ENCODE measurements around the gene METTL25.

The METTL25 gene

GRCh38 chr12:82415402-82415801 lies 57.1 kb downstream of the METTL25 start:
- TF ChIP-seq, protein P1, sequence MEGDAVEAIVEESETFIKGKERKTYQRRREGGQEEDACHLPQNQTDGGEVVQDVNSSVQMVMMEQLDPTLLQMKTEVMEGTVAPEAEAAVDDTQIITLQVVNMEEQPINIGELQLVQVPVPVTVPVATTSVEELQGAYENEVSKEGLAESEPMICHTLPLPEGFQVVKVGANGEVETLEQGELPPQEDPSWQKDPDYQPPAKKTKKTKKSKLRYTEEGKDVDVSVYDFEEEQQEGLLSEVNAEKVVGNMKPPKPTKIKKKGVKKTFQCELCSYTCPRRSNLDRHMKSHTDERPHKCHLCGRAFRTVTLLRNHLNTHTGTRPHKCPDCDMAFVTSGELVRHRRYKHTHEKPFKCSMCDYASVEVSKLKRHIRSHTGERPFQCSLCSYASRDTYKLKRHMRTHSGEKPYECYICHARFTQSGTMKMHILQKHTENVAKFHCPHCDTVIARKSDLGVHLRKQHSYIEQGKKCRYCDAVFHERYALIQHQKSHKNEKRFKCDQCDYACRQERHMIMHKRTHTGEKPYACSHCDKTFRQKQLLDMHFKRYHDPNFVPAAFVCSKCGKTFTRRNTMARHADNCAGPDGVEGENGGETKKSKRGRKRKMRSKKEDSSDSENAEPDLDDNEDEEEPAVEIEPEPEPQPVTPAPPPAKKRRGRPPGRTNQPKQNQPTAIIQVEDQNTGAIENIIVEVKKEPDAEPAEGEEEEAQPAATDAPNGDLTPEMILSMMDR (IDR thresholded peaks at IDR 0.05; ENCODE audit: low read depth, low read length) = no peak
- H3K4me3 ChIP-seq (ENCODE audit: low read depth, low read length) = no peak overlapping the region

GRCh38 chr12:82425241-82425640 lies 66.9 kb downstream of the METTL25 start:
- TF ChIP-seq, protein P1 (IDR thresholded peaks at IDR 0.05; ENCODE audit: low read depth, low read length) = no peak
- H3K4me3 ChIP-seq (ENCODE audit: low read depth, low read length) = no peak overlapping the region

DNA sequence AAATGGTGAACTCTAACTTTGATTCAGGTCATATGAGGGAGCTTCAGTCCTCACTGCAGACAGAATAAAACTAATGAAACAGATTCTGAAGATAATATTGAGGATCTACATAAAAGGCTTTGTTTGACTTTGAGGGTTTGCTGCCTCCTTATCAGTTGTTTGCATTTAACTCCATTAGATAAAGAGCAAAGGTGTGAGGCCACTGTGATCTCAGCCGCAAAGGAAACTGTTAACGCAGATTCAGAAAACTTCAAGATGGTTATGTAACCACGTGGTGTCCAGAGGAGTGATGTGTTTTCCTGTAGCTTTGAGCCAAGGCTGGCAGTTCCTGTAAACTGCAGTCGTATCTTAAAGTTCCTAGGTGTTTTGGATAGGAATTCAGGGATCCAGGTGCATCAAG lies 67.8 kb downstream of the METTL25 start:
- H3K4me3 ChIP-seq (ENCODE audit: low read depth, low read length) = no peak overlapping the region
- TF ChIP-seq, protein P1 (IDR thresholded peaks at IDR 0.05; ENCODE audit: low read depth, low read length) = no peak

DNA sequence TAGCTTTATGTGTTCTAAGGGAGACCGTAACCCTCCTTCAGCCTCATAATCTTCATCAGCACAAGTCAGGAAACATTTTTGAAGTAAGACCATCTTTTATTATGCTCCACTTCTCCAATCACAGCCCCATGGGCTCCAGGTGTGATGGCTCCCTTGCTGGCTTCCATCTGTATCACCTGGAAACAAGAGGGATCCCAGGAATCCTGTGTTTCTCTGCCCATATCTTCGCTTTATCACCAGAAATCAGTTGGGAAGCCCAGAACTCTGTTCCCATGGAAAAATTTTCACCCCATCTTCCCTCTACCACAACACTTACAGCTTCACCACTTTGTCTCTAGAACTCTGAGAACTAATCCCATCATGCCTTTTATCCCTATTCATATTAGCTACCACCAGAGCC lies 68.3 kb downstream of the METTL25 start:
- H3K4me3 ChIP-seq (ENCODE audit: low read depth, low read length) = no peak overlapping the region
- TF ChIP-seq, protein P1 (IDR thresholded peaks at IDR 0.05; ENCODE audit: low read depth, low read length) = no peak

DNA sequence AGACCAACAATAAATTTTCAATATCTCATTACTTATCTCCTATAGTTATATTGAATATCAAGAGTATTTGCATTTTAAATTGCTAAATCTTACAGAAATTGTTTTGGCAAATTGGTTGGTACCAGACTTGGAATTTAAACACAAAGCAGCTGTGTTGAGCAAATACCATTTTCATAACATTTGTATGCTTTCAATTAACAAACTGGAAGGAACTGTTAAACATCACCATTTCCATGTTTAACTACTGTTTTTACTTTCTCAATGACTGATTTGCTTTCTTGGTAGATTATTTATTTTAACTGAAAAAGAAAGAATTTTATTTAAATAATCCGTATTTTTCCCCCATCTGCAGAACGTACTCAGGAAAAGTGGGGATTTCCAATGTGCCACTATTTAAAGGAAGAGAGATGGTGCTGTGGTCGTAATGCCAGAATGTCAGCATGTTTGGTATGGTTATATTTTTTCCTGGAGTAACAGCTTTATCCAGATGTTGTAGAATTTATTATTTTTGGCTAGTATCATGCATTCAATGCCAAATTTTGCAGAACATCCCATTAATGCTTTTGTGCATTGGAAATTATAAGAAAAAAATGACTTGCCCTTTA lies 72.3 kb downstream of the METTL25 start:
- no peak overlapping the region for H3K4me3 ChIP-seq (ENCODE audit: low read depth, low read length)
- TF ChIP-seq, protein P1 (IDR thresholded peaks at IDR 0.05; ENCODE audit: low read depth, low read length) = no peak

DNA sequence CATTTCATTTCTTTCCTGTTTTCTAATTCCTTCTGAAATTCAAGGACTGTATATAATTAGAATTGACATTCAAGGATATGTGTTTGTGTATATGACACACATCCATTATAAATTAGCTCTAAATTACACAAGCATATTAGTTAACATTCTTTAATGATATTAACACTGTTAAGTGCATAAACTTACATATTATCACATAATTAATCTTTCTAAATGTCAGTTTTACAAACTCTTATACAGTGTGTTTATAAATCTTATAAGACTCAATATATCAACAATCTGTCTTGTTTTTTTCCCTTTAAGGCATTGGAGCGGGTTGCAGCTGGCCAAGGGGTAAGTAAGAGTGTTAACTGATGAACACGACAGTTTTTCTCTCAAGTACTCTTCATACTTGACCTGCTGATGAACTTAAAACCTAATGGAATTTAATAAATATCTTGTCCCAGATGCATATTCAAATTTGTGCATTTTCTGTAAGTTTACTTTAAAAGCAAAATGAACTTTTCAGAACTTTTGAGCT lies 76.1 kb downstream of the METTL25 start:
- no peak overlapping the region for H3K4me3 ChIP-seq (ENCODE audit: low read depth, low read length)
- TF ChIP-seq, protein P1 (IDR thresholded peaks at IDR 0.05; ENCODE audit: low read depth, low read length) = no peak

DNA sequence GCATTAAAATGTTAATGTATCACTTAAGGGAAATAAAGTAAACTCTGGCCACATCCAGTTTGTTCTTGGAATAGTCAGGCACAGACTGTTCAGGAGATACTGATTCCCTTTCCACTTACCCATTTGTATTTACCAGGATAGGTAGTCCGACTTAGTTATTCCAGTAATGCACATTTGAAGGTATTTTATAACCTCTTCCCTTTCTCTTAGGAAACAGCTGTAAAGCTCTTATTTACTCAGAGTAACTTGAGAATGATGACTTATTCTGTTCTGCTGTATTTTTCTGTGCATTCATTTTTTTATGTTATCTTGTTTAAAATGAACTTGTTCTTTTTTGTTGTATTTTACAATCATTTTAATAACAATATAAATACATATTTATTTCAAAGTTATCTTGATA lies 78.0 kb downstream of the METTL25 start:
- TF ChIP-seq, protein P1 (IDR thresholded peaks at IDR 0.05; ENCODE audit: low read depth, low read length) = no peak
- no peak overlapping the region for H3K4me3 ChIP-seq (ENCODE audit: low read depth, low read length)
